ENCODE data around the gene EXOG. TPM values are rescaled to one million over a fixed set of nuclear protein-coding genes. Genes with fewer than 3 reads are reported as not detected.

EXOG gene
- total and polyA plus RNA-seq, 2 of the 13 experiments (the other 11 are each of a cell fraction or from before 2014, with no cell fraction given) = 5.5 to 9.5 TPM

DNA sequence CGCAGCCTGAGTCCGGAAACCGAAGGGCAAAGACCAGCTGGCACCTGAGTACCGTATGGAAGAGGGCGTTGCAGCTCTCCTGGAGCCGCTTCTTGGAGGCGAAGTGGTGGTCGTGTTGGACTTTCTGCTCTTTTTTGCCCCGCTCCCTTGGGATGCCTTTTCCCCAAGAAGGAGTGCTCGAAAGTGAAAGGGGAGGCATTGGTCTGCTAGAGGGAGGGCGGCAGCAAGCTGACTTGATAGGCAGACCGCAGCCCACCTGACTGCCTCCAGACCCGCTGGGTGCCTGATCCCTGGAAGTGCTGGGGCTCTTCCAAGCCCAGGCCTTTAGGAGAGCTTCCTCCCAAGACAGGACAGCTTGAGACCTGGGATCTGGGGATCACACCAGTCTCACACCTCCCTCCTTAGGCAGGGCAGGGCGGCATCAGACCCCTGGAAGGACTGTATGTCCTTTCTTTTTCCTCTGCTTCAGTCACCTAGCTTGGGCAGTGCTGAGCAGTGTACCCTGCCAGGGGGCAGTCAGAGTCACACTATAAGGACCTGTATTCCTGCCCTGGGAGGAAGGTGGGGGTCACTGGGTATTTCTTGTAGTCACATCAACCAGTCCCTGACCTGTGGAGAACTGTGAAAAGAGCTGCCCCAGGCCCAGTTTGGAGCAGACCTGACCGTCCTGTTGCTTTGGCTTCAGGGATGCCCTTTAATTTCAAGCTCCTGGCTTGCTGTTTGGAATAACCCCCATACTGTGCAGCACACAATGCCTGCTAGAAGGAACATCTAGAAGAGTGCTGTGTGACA lies 40.3 kb upstream of the EXOG start (continued):
- TF ChIP-seq, protein P1, sequence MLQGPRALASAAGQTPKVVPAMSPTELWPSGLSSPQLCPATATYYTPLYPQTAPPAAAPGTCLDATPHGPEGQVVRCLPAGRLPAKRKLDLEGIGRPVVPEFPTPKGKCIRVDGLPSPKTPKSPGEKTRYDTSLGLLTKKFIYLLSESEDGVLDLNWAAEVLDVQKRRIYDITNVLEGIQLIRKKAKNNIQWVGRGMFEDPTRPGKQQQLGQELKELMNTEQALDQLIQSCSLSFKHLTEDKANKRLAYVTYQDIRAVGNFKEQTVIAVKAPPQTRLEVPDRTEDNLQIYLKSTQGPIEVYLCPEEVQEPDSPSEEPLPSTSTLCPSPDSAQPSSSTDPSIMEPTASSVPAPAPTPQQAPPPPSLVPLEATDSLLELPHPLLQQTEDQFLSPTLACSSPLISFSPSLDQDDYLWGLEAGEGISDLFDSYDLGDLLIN (CRISPR knock-in tag; IDR thresholded peaks at IDR 0.05; ENCODE audit: borderline replicate concordance) = no peak
- TF ChIP-seq ONECUT2 (CRISPR knock-in tag; IDR thresholded peaks at IDR 0.05) = 0 out of 2 replicates have a peak, but pooled peaks have one; percentile 18
- TF ChIP-seq, protein P2, sequence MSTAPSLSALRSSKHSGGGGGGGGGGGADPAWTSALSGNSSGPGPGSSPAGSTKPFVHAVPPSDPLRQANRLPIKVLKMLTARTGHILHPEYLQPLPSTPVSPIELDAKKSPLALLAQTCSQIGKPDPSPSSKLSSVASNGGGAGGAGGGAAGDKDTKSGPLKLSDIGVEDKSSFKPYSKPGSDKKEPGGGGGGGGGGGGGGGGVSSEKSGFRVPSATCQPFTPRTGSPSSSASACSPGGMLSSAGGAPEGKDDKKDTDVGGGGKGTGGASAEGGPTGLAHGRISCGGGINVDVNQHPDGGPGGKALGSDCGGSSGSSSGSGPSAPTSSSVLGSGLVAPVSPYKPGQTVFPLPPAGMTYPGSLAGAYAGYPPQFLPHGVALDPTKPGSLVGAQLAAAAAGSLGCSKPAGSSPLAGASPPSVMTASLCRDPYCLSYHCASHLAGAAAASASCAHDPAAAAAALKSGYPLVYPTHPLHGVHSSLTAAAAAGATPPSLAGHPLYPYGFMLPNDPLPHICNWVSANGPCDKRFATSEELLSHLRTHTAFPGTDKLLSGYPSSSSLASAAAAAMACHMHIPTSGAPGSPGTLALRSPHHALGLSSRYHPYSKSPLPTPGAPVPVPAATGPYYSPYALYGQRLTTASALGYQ (CRISPR knock-in tag; IDR thresholded peaks at IDR 0.05) = 0 out of 2 replicates have a peak, but pooled peaks have one; percentile 32
- TF ChIP-seq, protein P3, sequence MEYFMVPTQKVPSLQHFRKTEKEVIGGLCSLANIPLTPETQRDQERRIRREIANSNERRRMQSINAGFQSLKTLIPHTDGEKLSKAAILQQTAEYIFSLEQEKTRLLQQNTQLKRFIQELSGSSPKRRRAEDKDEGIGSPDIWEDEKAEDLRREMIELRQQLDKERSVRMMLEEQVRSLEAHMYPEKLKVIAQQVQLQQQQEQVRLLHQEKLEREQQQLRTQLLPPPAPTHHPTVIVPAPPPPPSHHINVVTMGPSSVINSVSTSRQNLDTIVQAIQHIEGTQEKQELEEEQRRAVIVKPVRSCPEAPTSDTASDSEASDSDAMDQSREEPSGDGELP (IDR thresholded peaks at IDR 0.05; ENCODE audit: borderline replicate concordance, low read depth) = peak; percentile 81; the same call in 1 of the 2 replicates
- TF ChIP-seq, protein P4, sequence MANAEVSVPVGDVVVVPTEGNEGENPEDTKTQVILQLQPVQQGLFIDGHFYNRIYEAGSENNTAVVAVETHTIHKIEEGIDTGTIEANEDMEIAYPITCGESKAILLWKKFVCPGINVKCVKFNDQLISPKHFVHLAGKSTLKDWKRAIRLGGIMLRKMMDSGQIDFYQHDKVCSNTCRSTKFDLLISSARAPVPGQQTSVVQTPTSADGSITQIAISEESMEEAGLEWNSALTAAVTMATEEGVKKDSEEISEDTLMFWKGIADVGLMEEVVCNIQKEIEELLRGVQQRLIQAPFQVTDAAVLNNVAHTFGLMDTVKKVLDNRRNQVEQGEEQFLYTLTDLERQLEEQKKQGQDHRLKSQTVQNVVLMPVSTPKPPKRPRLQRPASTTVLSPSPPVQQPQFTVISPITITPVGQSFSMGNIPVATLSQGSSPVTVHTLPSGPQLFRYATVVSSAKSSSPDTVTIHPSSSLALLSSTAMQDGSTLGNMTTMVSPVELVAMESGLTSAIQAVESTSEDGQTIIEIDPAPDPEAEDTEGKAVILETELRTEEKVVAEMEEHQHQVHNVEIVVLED (CRISPR knock-in tag; IDR thresholded peaks at IDR 0.05; ENCODE audit: borderline replicate concordance) = 0 out of 2 replicates have a peak, but pooled peaks have one; percentile 35
- TF ChIP-seq ZNF264 (CRISPR knock-in tag; IDR thresholded peaks at IDR 0.05) = peak; percentile 81; the same call in 1 of the 2 replicates
- TF ChIP-seq ELF1 (CRISPR knock-in tag; IDR thresholded peaks at IDR 0.05) = peak; percentile 63
- TF ChIP-seq, protein P5, sequence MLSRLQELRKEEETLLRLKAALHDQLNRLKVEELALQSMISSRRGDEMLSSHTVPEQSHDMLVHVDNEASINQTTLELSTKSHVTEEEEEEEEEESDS (CRISPR knock-in tag; IDR thresholded peaks at IDR 0.05; ENCODE audit: borderline replicate concordance) = no peak
- TF ChIP-seq CREM (IDR thresholded peaks at IDR 0.05) = no peak
- TF ChIP-seq CREM (CRISPR knock-in tag; IDR thresholded peaks at IDR 0.05) = no peak
- 0 out of 2 replicates have a peak, but pooled peaks have one; percentile 7 for TF ChIP-seq FOXJ3 (CRISPR knock-in tag; IDR thresholded peaks at IDR 0.05; ENCODE audit: borderline replicate concordance)
- TF ChIP-seq, protein P6, sequence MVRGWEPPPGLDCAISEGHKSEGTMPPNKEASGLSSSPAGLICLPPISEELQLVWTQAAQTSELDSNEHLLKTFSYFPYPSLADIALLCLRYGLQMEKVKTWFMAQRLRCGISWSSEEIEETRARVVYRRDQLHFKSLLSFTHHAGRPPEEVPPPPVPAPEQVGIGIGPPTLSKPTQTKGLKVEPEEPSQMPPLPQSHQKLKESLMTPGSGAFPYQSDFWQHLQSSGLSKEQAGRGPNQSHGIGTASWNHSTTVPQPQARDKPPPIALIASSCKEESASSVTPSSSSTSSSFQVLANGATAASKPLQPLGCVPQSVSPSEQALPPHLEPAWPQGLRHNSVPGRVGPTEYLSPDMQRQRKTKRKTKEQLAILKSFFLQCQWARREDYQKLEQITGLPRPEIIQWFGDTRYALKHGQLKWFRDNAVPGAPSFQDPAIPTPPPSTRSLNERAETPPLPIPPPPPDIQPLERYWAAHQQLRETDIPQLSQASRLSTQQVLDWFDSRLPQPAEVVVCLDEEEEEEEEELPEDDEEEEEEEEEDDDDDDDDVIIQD (CRISPR knock-in tag; IDR thresholded peaks at IDR 0.05; ENCODE audit: low read depth) = peak; percentile 61; the same call in 1 of the 2 replicates
- TF ChIP-seq KAT8 (CRISPR knock-in tag; IDR thresholded peaks at IDR 0.05) = no peak
- TF ChIP-seq ETV5 (CRISPR knock-in tag; IDR thresholded peaks at IDR 0.05; ENCODE audit: borderline replicate concordance) = peak; percentile 59; the same call in 1 of the 2 replicates
- 0 out of 2 replicates have a peak, but pooled peaks have one; percentile 5 for TF ChIP-seq NKX3-1 (CRISPR knock-in tag; IDR thresholded peaks at IDR 0.05)
- 0 out of 2 replicates have a peak, but pooled peaks have one; percentile 20 for TF ChIP-seq ZNF891 (CRISPR knock-in tag; IDR thresholded peaks at IDR 0.05)
- TF ChIP-seq CBX2 (IDR thresholded peaks at IDR 0.05; ENCODE audit: low read depth, low read length) = no peak
- TF ChIP-seq CBX2 (CRISPR knock-in tag; IDR thresholded peaks at IDR 0.05; ENCODE audit: low read depth) = no peak
- 0 out of 2 replicates have a peak, but pooled peaks have one; percentile 42 for TF ChIP-seq MED13 (CRISPR knock-in tag; IDR thresholded peaks at IDR 0.05)
- TF ChIP-seq EEA1 (CRISPR knock-in tag; IDR thresholded peaks at IDR 0.05; ENCODE audit: borderline replicate concordance) = 0 out of 2 replicates have a peak, but pooled peaks have one; percentile 57
- TF ChIP-seq MEF2D (CRISPR knock-in tag; IDR thresholded peaks at IDR 0.05) = 0 out of 2 replicates have a peak, but pooled peaks have one; percentile 28
